Iris pigment epithelial cell (primary cell): ENCODE results near the gene SMIM24.

ENCODE experiments used
- DNase-seq: peaks from one replicate; pipeline ENCODE4 v3.0.0-alpha.2; 2011; ENCODE audit warnings: low read depth

SMIM24 gene

GRCh38 chr19:3497757-3498520 lies 17.6 kb upstream of the SMIM24 start:
- DNase-seq = no peak

GRCh38 chr19:3496392-3497273 lies 16.3 kb upstream of the SMIM24 start:
- DNase-seq = no peak

- DNase-seq = no peak
Observed at GRCh38 chr19:3494559-3494958, 14.2 kb upstream of the SMIM24 start.

GRCh38 chr19:3494051-3494450 lies 13.7 kb upstream of the SMIM24 start:
- DNase-seq = no peak

GRCh38 chr19:3493651-3494050 lies 13.3 kb upstream of the SMIM24 start:
- no peak for DNase-seq

GRCh38 chr19:3492919-3493318 lies 12.6 kb upstream of the SMIM24 start:
- no peak for DNase-seq

GRCh38 chr19:3492131-3492839 lies 12.0 kb upstream of the SMIM24 start:
- DNase-seq = no peak

- no peak for DNase-seq
Observed at GRCh38 chr19:3491396-3492119, 11.2 kb upstream of the SMIM24 start.

- no peak for DNase-seq
Observed at GRCh38 chr19:3483226-3483628, 2.9 kb upstream of the SMIM24 start, which contains the start of gene SMIM44. TSS of gene SMIM44 (minus strand) at chr19:3483441. CDS start at chr19:3483403, 38 bp downstream.

- no peak for DNase-seq
Observed at GRCh38 chr19:3482507-3483225, 2.3 kb upstream of the SMIM24 start.

GRCh38 chr19:3481241-3482090 lies 1.1 kb upstream of the SMIM24 start:
- DNase-seq = no peak

- DNase-seq = no peak
Observed at GRCh38 chr19:3479834-3480215, 500 bp downstream of the SMIM24 start.

- DNase-seq = no peak
Observed at GRCh38 chr19:3479177-3479833, 1.0 kb downstream of the SMIM24 start.

- no peak for DNase-seq
Observed at GRCh38 chr19:3478409-3479176, 1.7 kb downstream of the SMIM24 start.

GRCh38 chr19:3477951-3478350 lies 2.4 kb downstream of the SMIM24 start:
- DNase-seq = no peak

- DNase-seq = no peak
Observed at GRCh38 chr19:3477506-3477905, 2.8 kb downstream of the SMIM24 start.

- no peak for DNase-seq
Observed at GRCh38 chr19:3476830-3477229, 3.5 kb downstream of the SMIM24 start.

GRCh38 chr19:3475449-3475848 lies 4.9 kb downstream of the SMIM24 start:
- no peak for DNase-seq

- no peak for DNase-seq
Observed at GRCh38 chr19:3474614-3475013, 5.7 kb downstream of the SMIM24 start.
